NCI-H1930 (cell line): ENCODE data around the gene ERI3.

Source experiments
- DNase-seq, 2 experiments: peaks; one replicate each; lab custom pipeline; 2025; lab: John Stamatoyannopoulos, UW

The ERI3 gene

DNA sequence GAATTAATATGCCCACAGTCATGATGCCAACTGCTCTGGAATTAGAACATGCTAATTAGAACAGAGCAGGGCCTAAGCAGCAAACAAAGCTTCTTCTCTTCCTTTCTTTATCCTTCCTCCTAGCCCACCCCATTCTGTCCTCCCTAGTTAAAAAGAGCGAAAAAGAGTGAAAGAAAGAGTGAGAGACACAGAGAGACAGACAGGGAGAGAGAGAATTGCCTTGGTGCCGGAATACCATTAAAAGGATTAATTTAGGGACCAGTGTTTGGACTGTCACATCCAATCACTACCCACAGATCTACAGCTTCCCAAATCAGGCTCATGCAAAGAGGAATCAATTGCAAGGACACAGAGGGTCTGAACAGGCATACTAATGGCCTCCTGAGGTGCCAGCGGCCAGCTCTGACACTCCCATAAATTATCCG, 7.0 kb downstream of the ERI3 start:
- DNase-seq: no peak

DNA sequence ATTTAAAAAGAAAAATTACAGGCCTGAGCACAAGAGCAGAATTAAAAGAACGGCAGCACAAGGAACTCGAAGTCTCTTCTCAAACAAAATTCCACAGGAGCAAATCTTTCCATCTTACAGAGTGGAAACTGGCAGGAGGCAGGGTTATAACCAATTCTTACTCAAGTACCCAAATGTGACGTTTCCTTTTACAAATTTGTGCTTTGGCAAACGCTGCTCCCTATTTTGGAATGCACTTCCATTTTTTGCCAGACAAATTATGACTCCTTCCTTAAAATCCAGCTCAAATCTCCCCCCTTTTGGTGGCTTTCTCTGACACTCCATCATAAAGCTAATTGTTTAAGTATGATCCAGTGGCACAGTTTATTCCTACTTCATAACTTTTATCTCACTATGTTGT, 7.8 kb downstream of the ERI3 start:
- DNase-seq: no peak

DNA sequence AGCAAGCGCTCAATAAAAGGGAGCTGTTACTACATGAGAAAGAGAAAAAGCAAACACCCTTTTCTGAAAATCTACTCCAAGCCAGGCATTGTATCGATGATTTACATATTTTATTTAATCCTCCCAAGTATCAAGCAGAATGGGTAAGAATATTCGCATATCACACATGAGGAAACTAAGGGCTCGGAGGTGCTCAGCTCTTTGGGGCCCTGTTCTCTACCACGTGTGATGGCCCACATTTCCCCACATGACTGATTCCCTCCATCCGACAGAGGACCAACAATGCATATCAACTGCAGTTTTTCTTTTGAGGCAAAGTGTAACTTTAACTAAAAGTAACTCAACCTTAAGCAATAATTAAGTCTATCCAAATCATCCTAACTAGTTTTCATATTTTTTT, 8.2 kb downstream of the ERI3 start:
- DNase-seq: no peak

DNA sequence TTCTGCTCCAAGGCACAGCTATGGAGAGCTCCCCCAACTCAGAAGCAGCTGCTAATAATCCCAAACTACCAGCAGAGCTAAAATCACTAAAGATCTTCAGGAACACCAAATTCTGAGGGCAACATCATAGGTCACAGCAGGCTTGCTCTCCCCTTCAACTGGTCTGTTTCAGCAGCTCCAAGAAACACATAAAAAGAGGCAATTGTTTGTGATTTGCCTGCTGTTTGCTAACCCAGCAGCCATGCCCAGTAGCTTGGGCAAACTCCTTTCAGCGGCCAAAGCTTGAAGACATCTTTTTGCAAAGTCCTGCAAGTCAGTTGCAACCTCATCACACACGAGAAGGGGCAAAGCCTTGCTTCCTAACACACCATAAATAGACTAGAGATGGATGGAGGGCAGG, 8.9 kb downstream of the ERI3 start:
- DNase-seq: no peak

DNA sequence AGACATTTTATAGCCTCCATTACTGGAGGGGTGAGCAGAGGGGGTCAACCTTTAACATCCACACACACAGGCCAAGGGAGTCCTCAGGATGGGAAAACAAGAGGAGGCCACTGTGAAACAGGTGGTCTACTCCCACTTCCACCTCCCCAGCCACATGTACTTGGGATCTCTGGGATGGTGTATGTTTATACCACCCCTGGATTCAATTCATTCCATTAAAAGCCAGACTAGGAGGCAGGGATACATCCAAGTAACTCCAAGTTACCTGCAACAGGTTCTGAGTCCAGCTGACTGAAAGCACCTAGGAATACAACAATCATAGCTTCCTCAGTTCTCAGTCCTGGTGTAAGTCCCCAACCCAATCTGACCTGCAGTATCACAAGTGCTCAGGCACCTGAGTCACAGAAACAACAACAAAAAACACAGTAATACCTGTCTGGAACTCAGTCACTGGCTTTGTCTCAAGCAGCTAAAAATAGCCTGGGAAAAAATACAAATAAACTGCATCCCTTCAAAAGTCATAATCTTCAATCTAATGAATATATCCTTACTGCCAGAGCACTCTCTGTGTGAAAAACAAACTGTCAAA, 9.8 kb downstream of the ERI3 start:
- DNase-seq: no peak

DNA sequence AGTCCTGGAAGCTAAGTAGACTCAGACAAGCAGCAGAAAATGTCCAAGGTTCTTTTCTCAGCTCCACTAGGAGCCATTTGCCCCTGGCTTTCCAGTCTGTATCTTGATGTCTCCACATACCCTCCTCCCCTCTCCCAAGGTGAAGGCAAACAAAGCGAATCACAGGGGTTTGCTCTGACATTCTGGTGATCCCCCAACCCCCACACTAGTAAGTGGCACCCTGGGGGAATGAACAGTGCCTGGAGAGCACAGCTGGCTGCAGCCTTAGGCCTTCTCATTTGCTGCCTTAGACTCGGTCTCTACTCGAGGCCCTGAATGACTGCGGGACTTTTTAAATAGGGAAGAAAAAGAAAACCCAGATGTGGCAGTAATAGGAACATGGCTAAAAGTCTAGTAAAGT, 15.3 kb downstream of the ERI3 start:
- DNase-seq: no peak

DNA sequence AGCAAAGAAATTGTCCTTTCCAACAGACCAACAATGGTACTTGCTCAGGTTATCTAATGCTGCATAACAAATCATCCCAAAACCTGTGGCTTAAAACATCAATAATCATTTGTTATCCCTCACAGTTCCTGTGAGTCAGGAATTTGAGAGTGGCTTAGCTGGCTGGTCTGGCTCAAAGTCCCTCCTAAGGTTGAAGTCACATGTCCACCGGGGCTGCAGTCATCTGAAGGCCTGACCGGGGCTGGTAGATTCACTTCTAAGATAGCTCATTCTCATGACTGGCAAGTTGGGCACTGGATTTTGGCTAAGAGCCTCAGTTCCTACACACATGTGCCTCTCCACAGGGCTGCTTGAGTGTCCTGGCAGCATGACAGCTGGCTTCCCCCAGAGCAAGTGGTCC, 16.9 kb downstream of the ERI3 start:
- no peak for DNase-seq

DNA sequence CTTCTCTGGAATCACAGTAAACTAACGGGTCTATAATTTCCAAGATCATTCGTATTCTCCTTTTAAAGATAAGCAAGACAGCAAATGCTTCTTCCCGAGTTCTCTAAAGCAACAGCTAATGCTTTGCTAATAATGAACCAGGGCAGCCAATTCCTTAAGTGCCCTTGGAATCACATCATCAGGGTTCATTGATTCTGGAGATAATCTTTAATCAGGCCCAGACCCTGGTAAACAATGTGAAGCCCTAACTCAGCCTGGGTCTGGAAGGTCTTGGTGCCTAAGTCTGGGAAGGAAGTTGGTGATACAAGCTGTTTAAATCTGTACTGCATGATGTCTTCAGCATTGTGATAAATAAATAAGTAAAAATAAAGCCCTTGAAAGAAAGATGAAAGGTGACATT, 18.4 kb downstream of the ERI3 start:
- no peak for DNase-seq

DNA sequence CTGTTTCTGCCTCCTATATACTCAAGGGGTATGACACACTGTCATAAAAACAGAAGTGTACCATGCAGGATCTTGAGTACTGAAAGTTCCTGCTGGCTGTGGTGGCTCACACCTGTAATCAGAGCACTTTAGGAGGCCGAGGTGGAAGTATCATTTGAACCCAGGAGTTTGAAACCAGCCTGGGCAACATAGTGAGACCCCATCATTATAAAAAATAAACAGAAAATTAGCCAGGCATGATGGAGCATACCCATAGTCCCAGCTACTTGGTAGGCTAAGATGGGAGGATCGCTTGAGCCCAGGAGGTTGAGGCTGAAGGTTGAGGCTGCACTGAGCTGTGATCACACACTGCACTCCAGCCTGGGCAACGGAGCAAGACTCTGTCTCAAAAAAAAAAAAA, 20.1 kb downstream of the ERI3 start:
- no peak for DNase-seq

DNA sequence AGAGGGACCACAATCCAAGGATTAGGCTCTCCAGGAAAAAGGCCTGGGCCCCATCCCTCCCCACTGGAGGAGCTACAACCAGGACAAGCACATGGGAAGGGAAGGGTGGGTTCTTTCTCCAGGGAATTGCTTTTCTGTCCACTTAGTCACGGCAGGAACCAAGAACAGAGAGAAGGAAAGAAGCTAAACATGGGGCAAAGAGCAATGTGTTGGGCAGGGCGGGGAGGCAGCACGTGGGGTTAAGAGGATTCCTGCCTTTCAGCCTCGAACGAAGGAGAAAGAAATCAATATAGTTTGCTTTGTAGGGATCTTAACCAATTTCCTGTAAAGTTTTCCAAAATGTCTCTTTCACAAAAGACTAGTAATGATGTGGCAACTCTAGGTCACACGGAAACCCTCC, 21.7 kb downstream of the ERI3 start:
- no peak for DNase-seq

DNA sequence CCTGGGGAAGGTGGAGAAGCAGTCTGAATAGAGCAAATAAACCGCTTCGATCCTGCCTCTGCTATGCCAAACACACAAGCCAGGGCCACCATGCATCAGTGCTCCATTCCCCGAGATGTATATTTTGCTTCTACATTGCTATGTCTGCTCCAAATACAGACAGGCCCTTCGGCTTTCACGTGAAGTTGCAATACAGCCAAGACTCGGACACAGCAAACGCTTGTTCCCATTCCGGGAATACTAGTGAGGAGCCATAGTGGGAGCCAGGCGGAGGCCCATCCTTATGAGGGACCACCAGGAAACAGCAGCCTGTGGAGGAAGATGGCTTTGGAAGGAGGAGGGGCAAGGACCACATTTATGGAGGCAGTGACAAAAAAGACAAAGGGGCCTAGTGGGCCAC, 22.6 kb downstream of the ERI3 start:
- no peak for DNase-seq

DNA sequence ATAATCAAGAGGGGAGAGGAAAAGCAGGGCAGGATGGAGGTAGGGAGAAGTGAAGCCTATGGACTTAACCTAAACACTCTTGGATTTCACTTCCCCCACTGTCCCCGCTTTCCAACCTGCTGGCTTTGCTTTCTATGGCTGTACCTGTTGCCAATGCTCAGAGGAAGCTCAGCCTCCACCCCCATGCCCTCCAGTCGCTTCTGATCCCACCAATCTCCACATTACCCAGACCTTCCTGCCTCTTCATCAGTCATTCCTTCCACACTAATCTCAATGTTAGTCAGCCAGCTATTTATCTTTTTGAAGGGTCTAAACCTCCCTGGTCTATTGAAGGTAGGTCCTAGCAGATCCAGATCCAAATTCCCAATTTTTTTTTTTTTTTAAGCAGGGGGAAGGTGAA, 24.1 kb downstream of the ERI3 start:
- no peak for DNase-seq

DNA sequence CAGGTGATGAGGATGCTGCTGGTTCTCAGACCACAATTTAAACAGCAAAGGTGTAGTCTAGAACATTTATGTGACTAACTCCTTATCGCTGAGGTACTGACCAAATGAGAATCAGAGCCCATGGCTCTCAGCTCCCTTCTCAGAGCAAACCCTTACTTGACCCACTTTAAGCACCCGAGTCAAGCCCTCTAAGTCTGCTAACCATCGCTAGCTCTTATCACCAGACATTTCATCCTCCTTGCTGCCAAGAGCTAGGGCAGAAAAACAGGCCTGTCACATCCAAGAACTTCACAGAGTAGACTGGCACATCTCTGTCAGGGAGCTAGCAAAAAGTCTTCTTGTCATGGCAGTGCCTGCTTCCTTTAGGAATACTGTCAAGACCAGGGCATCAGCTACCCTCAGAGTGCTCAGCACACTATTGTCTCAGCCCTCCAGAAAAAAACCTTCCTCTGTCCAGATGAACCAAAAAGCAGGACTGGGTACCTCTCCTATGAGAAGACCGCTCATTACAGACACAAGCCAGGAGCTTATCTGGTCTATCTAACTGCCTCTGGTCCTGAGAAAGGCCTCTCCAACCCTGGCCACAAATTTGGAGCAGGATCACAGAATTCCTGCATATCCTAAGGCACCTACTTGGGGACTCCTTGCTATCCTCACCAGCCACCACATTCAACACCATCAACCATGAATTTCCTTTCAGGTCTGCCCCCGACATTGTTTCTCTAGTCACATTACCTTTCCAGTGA, 26.2 kb downstream of the ERI3 start:
- DNase-seq: no peak

DNA sequence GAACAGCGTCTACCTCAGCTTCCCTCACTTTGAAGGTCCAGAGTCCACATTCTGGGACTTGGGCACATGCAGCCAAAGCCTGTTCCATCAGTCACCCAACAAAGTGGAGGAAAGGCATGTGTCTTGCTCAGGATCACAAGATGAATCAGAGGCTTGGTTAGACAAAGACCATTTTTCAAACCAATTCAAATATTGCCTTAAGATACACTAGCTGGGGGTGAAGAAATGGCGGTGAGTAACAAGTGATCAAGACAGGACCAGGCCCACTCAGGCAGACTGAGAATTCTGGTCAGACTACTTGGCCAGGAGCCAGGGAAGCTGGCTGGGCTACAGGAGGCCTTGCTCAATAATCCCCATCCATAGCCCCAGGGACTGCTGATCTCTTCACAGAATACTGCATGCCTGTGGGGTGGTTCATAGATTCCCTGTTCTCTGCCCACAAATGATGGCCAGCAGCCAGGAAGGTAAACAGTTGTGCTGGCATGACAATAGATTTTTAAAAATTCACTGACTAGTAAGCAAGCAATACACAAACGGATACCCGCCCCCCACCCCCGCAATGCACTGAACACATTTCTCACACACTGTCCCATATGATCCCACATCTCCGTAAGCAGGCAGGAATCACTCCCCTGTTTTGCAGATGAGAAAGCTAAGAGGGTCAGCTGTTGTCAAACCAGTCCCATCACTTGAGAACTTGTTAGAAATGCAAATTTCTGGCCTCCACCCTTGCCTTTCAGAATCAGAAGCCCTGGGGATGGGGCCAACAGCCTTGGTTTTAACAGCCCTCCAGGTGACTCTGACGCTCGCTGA, 27.2 kb downstream of the ERI3 start:
- no peak for DNase-seq

DNA sequence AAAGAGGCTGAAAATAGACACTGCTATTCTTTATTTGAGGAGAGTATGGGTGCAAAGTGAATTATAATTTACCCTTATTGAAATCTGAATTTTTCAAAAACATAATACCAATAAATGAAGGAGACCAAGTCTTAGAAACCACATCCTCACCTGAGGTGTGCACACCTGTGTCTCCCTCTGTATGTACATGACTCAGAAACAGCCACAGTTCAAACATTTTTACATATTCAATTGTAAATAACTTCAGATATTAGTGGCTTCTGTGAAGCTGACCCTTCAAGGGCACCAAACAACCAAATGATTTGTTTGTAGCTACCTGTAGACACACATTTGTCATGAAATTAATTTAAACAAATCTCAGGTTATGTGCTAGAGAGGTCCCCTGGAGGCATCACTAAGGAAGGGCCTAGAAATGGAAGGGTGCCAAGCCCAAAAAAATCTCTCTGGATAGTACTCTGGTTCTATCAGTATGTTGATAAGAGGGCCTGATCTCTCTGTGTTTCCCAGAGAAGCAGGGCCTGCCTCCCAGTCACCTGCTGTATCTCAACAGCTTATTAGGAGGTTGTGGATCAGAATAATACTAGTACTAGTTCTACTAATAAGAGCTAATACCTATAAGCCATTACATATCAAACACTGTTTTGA, 28.1 kb downstream of the ERI3 start:
- DNase-seq: no peak

DNA sequence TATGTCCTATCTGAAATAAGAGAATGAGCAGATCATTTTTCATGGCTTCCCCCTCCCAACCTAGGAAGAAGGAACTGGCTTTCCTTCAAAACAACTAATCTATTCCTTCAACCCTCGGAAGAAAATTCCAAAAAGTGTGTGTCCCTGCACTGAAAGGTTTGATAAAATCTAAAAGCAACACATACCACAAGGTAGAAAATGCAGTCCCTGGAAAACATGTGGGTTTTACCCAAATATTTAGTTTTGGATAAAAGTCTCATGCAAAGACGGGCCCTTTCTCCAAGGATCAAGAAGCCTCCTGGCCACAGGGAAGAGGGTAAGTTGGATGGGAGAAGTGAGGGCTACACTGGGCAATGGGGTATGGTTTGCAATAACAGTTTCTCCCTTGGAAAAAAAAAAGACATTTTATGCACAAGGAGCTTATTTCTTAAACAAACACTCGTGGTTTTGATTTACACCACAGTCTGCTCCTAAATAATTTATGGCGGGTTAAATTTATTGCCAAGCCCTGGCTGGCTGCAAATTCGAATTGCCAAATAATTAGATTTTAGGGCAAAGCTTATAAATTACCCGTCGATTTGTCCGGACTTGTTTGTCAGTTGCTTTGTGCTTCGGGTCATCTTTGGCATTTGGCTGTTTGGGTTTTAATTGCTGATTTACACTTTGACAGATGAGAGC, 28.9 kb downstream of the ERI3 start:
- DNase-seq: no peak

DNA sequence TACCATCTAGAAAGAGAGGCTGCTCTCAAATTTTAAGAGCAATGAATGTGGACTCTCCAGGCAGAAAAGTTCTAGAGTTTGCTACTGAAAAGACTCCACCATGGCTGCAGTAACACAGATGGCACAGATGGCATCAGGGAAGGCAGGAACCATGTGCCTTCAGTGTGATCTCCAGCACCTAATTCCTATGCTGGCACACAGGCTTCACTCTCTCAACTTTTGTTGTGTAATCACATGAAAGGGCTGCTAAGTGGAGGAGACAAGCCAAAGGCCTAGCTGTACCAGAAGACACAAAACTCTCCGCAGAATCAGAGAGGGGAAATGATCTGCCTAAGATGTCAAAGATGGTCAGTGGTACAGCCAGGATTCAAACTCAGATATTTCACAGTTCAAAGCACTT, 31.1 kb downstream of the ERI3 start:
- no peak for DNase-seq

DNA sequence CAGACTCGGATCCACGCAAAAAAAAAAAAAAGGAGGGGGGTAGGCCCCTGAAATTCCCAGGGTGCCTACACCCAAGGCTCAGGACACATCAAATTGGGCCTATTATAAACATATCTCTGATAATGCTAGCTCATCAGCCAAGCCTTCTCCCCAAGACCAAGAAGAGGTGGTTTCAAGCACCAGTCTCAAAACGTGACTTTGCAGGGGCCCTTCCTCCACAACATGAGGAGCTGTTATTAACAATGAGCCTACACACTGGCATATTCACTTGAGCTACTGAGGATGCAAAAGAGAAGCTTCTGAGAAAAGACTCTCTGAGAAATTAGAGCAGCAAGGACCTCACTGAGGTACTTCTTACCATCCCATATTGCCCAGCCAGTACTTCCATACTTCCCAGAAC, 32.7 kb downstream of the ERI3 start:
- no peak for DNase-seq

DNA sequence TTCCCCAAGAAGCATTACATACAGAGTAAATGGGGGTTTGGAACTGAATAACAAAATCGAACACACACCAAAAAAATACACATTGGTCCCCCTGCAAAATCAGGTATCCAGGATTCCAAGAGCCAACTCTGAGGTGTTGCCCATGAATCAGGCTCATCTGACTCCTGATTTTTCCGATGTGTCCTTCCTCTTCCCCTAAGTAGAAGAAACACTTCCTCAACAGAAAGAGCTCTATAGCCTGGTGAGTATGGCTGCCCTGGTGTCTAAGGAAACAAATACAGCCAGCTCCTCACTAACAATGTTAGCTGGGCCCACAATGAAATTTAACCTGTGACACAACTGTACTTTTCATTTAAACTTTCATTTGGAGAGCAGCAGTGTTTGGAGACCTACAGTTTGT, 33.6 kb downstream of the ERI3 start:
- DNase-seq: no peak

DNA sequence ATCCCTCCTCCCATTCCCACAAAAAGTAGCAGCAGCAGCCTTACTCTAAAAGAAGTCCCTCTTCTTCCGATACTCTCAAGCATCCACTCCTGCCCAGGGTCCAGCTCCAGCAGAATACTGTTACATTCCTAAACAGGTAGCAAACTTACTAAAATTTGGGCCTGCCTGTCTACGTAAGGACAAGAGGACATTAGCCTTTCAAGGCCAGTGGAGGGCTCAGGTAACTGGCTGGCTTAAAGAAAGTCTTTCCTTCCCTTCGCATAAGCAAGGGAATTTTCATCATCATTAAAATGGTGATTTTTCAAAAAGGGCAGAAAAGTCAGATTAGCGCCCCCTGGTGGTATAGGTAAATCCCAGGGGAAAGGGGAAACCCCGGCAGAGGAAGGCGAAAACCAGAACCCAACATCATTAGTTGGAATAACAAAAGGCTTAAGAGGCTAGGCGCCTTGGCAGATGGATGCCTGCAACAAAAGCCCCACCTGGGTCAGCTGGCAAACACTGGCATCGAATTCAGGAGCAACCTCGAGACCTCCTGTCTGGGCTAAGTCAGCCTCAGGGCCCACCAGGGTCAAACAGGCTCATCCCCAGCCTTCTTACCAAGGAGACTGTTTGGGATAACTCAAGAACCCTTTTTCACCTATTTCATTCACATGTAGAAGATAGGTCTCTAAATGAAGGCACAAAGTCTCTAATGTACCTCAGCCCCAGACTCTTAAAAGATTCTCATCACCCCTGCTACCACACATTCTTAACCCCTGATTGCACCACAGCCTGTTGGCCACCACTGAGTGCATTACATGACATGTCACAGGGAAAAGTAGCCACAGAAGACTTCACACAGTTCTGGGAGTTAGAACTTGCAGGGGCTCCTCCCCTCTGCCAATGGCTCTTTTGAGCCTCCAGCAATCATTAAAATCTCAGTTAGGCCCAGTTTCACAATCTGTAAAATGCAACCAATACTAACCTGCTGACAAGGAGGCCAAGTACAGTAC, 36.7 kb downstream of the ERI3 start:
- DNase-seq: peak; percentile 14 to 26

DNA sequence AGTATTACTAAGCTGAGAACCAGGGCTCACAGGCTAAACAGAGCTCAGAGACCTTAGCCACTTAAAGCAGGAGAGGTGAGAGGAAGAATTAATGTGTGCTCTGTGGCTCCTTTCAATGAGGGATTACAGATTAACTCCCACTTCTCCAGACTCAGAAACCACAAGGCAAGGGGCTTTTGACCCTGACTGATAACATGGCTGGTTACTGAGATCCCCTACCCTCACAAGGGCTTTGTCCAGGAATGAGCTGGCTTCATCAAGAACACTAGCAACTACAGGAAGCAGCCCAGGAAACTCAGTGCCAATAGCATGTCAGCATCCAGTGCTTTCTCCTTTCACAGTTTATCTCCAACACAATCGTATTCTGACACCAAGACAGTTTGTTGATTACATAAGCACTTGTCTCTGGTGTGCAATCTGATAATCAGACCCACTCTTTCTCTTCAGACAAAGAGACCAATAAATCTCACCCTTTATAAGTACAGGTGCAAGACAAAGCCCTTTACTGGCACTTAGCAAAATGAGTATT, 38.8 kb downstream of the ERI3 start:
- DNase-seq: no peak
